Body of pancreas (tissue), 4 donors: ENCODE measurements around the gene ALDH1B1.

ENCODE experiments used
- CTCF ChIP-seq, 7 experiments: fragments of 450-650 bp in 4 of 7; fragments of 200-600 bp in 3 of 7; sonication (generic) in 3 of 7; IDR thresholded peaks; one replicate each; pipeline ENCODE4 v1.5.1; 2016 to 2019; ENCODE audit warnings: antibody characterized with exemption in 7 of 7
- POLR2A ChIP-seq, 3 donors: fragments of 450-650 bp; IDR thresholded peaks; one replicate each; pipeline ENCODE4 v1.6.1; 2016; ENCODE audit warnings: antibody characterized with exemption in 3 of 3, mild to moderate bottlenecking in 2 of 3

- no peak for TF ChIP-seq CTCF (IDR thresholded peaks at IDR 0.05)
- TF ChIP-seq POLR2A (IDR thresholded peaks at IDR 0.05), result no peak
Measured at GRCh38 chr9:38374847-38375571, 17.5 kb upstream of the ALDH1B1 start.
